Muscle layer of duodenum (tissue), 2 donors: ENCODE results near the gene MAD1L1.

Experiments used
- H3K27ac ChIP-seq: one replicate; pipeline ENCODE4 v1.7.0; 2013; ENCODE audit warnings: mild to moderate bottlenecking, low read length
- H3K27me3 ChIP-seq: one replicate; pipeline ENCODE4 v1.7.0; 2013; ENCODE audit warnings: low read depth, mild to moderate bottlenecking, control low read depth, low read length
- H3K36me3 ChIP-seq, 2 donors: one replicate each; pipeline ENCODE4 v1.7.0; 2013; ENCODE audit warnings: low read length in 2 of 2, control low read depth in 1 of 2, mild to moderate bottlenecking in 1 of 2; ENCODE audit not compliant: insufficient read depth in 2 of 2, control insufficient read depth in 1 of 2
- H3K4me1 ChIP-seq, 2 donors: one replicate each; pipeline ENCODE4 v1.7.0; 2013; ENCODE audit warnings: low read length in 2 of 2, mild to moderate bottlenecking in 2 of 2, control low read depth in 1 of 2, moderate library complexity in 1 of 2; ENCODE audit not compliant: insufficient read depth in 2 of 2, control insufficient read depth in 1 of 2
- H3K4me3 ChIP-seq, 2 donors: one replicate each; pipeline ENCODE4 v1.7.0; 2013; ENCODE audit warnings: low read length in 2 of 2, low read depth in 1 of 2, mild to moderate bottlenecking in 1 of 2
- H3K9me3 ChIP-seq, 2 donors: one replicate each; pipeline ENCODE4 v1.7.0; 2013; ENCODE audit warnings: low read length in 2 of 2, control low read depth in 1 of 2, mild to moderate bottlenecking in 1 of 2; ENCODE audit not compliant: control insufficient read depth in 1 of 2
- donor health status: healthy.

The MAD1L1 gene

DNA sequence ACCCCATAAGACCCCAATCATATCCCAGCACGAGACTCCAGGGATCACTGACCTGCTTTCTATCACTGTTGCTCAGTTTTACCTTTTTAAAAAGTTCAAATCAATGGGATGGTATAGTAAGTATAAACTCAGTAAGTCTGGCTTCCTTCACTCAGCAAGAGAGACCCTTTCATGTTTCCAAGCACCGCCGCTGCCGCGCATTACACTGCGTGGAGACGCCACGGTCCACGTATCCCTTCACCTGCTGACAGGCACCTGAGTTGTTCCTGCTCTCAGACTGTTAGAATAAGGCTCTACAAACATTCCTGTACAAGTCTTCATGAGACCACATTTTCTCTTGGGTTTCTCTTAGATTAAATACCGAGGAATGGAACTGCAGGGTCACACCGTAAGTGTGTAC lies 28.3 kb downstream of the MAD1L1 start:
- Histone ChIP-seq H3K36me3 (peaks cover 8 to 22% of the 10 kb centered on the region in 2 donors), H3K27me3 (no peaks in the 10 kb centered on the region), H3K9me3 (no peaks in the 10 kb centered on the region), H3K27ac (no peak overlapping the region), H3K4me3 (no peak overlapping the region), H3K4me1 (peaks cover 0 to 23% of the 10 kb centered on the region in 2 donors)

- Histone ChIP-seq H3K4me3 (no peak overlapping the region), H3K9me3 (no peaks in the 10 kb centered on the region)
Measured at GRCh38 chr7:2203766-2204300, 28.9 kb downstream of the MAD1L1 start.

DNA sequence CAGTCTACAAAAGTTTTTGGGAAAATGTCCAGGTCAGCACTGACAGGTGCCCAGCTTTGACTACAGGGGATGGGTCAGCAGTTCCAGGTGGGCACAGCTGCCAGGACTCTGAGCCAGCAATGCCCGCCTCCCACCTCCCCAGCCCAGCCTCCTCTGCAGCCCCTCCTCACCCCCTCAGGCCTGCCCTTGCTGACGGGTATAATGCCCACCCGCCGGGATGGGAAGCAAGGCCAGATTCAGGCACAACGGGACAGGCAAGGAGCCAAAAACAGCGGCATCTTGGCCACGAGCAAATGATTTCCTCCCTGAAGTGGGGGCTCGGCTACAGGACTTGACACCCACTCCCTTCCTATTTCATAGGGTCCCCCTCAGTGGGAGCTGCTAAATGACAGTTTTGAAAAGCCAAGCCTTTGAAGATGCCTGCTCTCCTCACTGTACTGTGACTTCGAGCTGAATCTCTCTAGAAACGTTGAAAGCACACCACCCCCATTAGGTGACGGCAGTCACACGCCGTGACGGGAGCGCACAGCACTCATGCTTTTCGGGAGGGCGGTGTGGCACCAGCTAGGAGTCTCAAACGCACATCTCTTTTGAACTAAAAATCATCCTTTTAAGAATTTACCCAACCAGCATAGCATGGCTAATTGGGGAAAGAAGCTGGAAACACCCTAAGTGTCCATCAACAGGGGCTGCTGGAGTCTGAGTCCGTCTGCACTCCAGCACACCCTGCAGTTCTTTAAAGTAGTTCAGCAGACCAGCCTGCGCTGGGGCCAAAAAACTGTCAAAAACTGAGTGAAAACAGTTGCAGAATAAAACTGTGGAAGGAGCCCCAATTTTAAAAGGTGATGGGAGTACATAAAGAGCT lies 29.6 kb downstream of the MAD1L1 start:
- no peaks in the 10 kb centered on the region for H3K27me3 ChIP-seq
- H3K27ac ChIP-seq: no peak overlapping the region
- H3K9me3 ChIP-seq: no peaks in the 10 kb centered on the region
- H3K4me3 ChIP-seq: no peak overlapping the region
- H3K36me3 ChIP-seq: peaks cover 6 to 19% of the 10 kb centered on the region in 2 donors
- H3K4me1 ChIP-seq: peaks cover 0 to 23% of the 10 kb centered on the region in 2 donors

More at GRCh38 chr7:2203766-2204300, 28.9 kb downstream of the MAD1L1 start:
- H3K36me3 ChIP-seq: peaks cover 8 to 22% of the 10 kb centered on the region in 2 donors
- H3K27ac ChIP-seq: no peak overlapping the region
- no peaks in the 10 kb centered on the region for H3K27me3 ChIP-seq
- H3K4me1 ChIP-seq: peaks cover 0 to 23% of the 10 kb centered on the region in 2 donors

DNA sequence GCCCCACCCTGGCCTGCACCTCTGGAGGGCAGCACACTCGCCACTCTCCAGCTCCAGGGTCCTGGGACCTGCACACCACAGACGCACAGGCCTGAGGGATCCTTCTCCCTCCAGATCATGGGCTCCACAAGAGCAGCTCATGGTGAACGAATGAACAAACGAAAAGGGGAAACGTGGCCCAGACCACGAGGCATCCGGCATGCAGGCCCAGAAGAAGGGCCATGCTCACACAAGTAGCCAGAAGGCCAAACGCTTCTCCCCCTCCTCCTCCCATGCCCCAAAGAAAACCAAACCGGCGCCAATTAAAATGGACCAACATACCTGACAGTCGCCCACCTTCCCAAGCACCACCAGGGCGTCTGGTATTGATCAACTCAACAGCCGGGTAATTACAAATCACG lies 30.4 kb downstream of the MAD1L1 start:
- no peaks in the 10 kb centered on the region for H3K9me3 ChIP-seq
- H3K27ac ChIP-seq: no peak overlapping the region
- H3K4me1 ChIP-seq: peaks cover 0 to 23% of the 10 kb centered on the region in 2 donors
- no peaks in the 10 kb centered on the region for H3K27me3 ChIP-seq
- H3K4me3 ChIP-seq: no peak overlapping the region
- H3K36me3 ChIP-seq: peaks cover 0 to 12% of the 10 kb centered on the region in 2 donors

DNA sequence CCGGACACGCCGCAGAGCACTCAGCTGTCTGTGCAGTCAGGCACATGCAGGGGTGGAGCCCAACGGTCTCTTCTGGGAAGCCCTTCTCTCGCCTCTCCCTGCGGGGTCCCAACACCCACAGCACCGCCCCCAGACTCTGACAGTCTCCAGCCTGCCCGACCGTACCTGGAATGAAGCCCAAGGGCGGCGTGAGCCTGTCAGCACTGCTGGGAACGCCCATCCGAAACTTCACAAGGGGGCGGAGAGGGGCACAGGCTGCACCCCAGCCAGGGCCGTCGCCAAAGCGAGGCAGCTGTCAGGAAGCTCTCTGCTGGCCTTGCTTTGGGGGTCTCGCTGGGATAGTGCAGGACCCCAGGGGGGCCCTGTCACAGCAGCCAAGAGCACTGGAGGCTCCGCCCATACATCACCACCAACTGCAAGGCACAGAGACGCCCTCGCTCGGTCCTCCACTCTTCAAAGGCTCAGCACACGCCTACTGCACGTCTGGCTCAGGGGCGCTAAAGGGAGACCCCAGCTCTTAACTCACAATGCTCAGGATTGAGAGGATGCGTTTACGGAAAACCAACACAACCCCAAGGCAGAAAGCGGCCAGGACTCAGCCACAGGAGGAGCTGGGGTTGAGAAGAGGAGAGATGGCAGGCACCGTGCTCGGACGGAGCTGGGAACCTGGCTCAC lies 30.9 kb downstream of the MAD1L1 start:
- Histone ChIP-seq H3K27ac (no peak overlapping the region), H3K36me3 (peaks cover 0 to 9% of the 10 kb centered on the region in 2 donors), H3K27me3 (no peaks in the 10 kb centered on the region), H3K4me3 (no peak overlapping the region), H3K9me3 (no peaks in the 10 kb centered on the region), H3K4me1 (peaks cover 0 to 23% of the 10 kb centered on the region in 2 donors)

GRCh38 chr7:2201128-2201527 lies 31.6 kb downstream of the MAD1L1 start:
- peaks cover 3 to 9% of the 10 kb centered on the region in 2 donors for H3K36me3 ChIP-seq
- no peaks in the 10 kb centered on the region for H3K27me3 ChIP-seq
- peaks cover 0 to 23% of the 10 kb centered on the region in 2 donors for H3K4me1 ChIP-seq
- no peaks in the 10 kb centered on the region for H3K9me3 ChIP-seq
- no peak overlapping the region for H3K4me3 ChIP-seq
- no peak overlapping the region for H3K27ac ChIP-seq

DNA sequence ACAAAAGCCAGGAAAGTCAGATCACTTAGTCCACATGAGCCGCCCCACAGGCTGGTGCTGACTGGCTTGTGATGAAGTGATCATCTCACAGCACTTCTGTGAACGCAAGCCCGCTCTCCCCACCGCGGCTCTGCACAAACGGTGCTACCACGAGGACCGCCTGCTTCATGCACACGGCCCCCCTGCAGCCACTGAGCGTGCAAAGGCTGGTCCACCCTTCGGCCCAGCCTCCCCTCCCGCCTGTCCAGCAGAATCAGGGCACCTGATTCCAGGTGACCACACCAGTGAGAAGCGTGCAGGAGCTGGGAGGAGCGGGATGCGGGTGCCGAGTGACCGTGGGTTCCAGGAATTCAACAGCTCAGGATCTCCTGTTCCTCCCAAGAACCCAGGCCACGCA lies 32.2 kb downstream of the MAD1L1 start:
- Histone ChIP-seq H3K4me1 (peaks cover 0 to 23% of the 10 kb centered on the region in 2 donors), H3K36me3 (peaks cover 8 to 12% of the 10 kb centered on the region in 2 donors), H3K27ac (no peak overlapping the region), H3K4me3 (no peak overlapping the region), H3K27me3 (no peaks in the 10 kb centered on the region), H3K9me3 (no peaks in the 10 kb centered on the region)

DNA sequence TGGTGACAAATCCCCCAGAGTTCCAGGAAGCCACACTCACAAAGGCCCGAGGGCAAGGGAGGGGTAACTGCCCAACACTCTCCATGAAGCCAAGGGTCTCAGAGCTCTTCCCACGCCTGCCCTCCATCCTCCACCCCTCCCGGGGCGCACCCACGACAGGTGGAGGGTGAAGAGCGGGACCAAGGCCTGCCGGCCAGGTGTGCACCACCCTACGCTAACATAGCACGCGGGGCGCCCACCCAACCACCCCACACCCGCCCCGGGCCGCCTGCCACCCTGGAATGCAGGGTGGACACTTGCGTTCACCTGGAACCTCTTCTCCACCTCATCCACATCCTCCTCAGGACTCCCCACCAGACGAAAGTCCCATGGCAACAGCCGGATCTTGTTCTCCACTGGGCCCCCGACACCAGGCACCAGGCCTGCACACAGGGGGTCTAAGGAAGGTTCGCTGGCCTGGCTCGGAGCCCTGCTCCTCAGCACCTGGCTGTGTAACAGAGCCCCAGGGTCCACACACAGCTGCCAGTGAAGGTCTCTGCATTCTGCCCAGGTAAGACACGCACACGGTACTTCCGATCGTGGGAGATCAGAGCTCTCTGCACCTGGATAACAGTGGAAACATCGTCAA lies 32.7 kb downstream of the MAD1L1 start:
- H3K36me3 ChIP-seq: peaks cover 10 to 17% of the 10 kb centered on the region in 2 donors
- peaks cover 0 to 19% of the 10 kb centered on the region in 2 donors for H3K4me1 ChIP-seq
- peaks cover 0 to 3% of the 10 kb centered on the region in 2 donors for H3K9me3 ChIP-seq
- no peaks in the 10 kb centered on the region for H3K27me3 ChIP-seq
- no peak overlapping the region for H3K4me3 ChIP-seq
- no peak overlapping the region for H3K27ac ChIP-seq

DNA sequence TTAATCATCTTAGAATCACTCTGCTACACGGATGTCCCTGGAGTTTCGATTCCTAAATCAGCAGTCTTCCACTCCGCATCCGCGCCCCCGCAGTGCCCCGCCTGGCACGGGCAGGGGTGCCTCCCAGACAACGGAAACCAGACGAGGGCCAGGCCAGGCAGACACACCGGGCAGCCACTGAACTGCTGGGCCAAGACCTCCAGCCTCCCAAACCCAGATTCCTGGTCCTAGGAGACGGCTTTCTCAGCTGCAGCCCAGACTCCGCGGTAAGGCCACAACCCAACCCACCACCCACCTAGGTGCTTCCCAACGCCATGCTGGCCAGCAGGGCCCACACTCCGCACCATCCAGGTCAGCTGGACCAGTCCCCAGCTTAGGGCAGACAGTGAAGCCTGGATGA lies 33.2 kb downstream of the MAD1L1 start:
- Histone ChIP-seq H3K9me3 (peaks cover 0 to 3% of the 10 kb centered on the region in 2 donors), H3K4me1 (peaks cover 0 to 19% of the 10 kb centered on the region in 2 donors), H3K4me3 (no peak overlapping the region), H3K27me3 (no peaks in the 10 kb centered on the region), H3K36me3 (peaks cover 10 to 17% of the 10 kb centered on the region in 2 donors), H3K27ac (no peak overlapping the region)

- Histone ChIP-seq H3K4me3 (no peak overlapping the region), H3K36me3 (peaks cover 10 to 17% of the 10 kb centered on the region in 2 donors), H3K4me1 (peaks cover 0 to 11% of the 10 kb centered on the region in 2 donors), H3K27ac (no peak overlapping the region), H3K9me3 (peaks cover 0 to 3% of the 10 kb centered on the region in 2 donors), H3K27me3 (no peaks in the 10 kb centered on the region)
Measured at GRCh38 chr7:2198760-2199159, 34.0 kb downstream of the MAD1L1 start.

- Histone ChIP-seq H3K4me3 (no peak overlapping the region), H3K27me3 (no peaks in the 10 kb centered on the region), H3K27ac (no peak overlapping the region), H3K36me3 (peaks cover 10 to 17% of the 10 kb centered on the region in 2 donors), H3K4me1 (peaks cover 0 to 5% of the 10 kb centered on the region in 2 donors), H3K9me3 (peaks cover 0 to 3% of the 10 kb centered on the region in 2 donors)
Measured at GRCh38 chr7:2198206-2198605, 34.5 kb downstream of the MAD1L1 start.
